H1 (cell line): ENCODE data around the gene GAS7. TPM values are rescaled to one million over a fixed set of nuclear protein-coding genes. Genes with fewer than 3 reads are reported as not detected.

Source experiments
- ASH2L ChIP-seq: fragments of 200-600, 300-600 bp; sonication (generic); IDR thresholded peaks from one replicate; pipeline ENCODE4 v1.7.1; 2017; ENCODE audit warnings: low read length
- EGR1 ChIP-seq: IDR thresholded peaks from 2 replicates; pipeline ENCODE4 v1.6.1; 2011; ENCODE audit warnings: low read depth, low read length, borderline replicate concordance
- GTF2F1 ChIP-seq: IDR thresholded peaks from 2 replicates; pipeline ENCODE4 v1.6.1; 2012; ENCODE audit warnings: low read depth, low read length, improper control_type of control experiment, borderline replicate concordance
- JUND ChIP-seq: IDR thresholded peaks from 2 replicates; pipeline ENCODE4 v1.6.1; 2011; ENCODE audit warnings: mild to moderate bottlenecking, improper control_type of control experiment, low read length
- SIN3A ChIP-seq, 2 experiments: IDR thresholded peaks in 1 of 2; conservative IDR thresholded peaks in 1 of 2; 2 replicates each; pipeline ENCODE4 v1.6.1; 2011 to 2012; ENCODE audit warnings: low read length in 2 of 2, improper control_type of control experiment in 1 of 2, low read depth in 1 of 2, mild to moderate bottlenecking in 1 of 2
- SIRT6 ChIP-seq: IDR thresholded peaks from one replicate; pipeline ENCODE4 v1.7.1; 2012; ENCODE audit warnings: low read length, inconsistent platforms
- SIX5 ChIP-seq: IDR thresholded peaks from 2 replicates; pipeline ENCODE4 v1.6.1; 2011; ENCODE audit warnings: mild to moderate bottlenecking, low read depth, low read length
- SP1 ChIP-seq: IDR thresholded peaks from 2 replicates; pipeline ENCODE4 v1.6.1; 2011; ENCODE audit warnings: low read depth, low read length
- SUZ12 ChIP-seq: fragments of 200-600 bp; sonication (generic); IDR thresholded peaks from 2 replicates; pipeline ENCODE4 v1.6.1; 2012; ENCODE audit warnings: mild to moderate bottlenecking, inconsistent platforms, low read length, moderate library complexity, mixed read lengths
- TCF12 ChIP-seq: IDR thresholded peaks from 2 replicates; pipeline ENCODE4 v1.6.1; 2011; ENCODE audit warnings: low read depth, mild to moderate bottlenecking, low read length
- TEAD4 ChIP-seq: IDR thresholded peaks from 2 replicates; pipeline ENCODE4 v1.6.1; 2012; ENCODE audit warnings: low read depth, low read length, inconsistent platforms, mixed read lengths
- polyA plus RNA-seq, 7 experiments: library from polyadenylated mRNA; depleted of rRNA in 3 of 7; stranded (reverse) in 5 of 7; unstranded in 2 of 7; fragments of >200 nt in 5 of 7; fragments of 200-250 nt in 2 of 7; gene quantifications; 1 replicate in 5 of 7; 2 replicates in 1 of 7; 4 replicates in 1 of 7; pipeline versions ENCODE4 v1.2.1 to v1.2.3, GENCODE V29; 2011 to 2013; ENCODE audit warnings: missing spikeins in 2 of 7, mixed read lengths in 2 of 7
- total RNA-seq: library from RNA; stranded (reverse); fragmentation: NEBNext Ultra II Directional; extraction: Animal tissue kit (Norgen Biotek cat#: 25700); gene quantifications from 2 replicates; pipeline ENCODE4 v1.2.1, GENCODE V29; 2021
- TF ChIP-seq, protein P1 (sequence below): fragments of 300-600 bp; sonication (generic); IDR thresholded peaks from 2 replicates; pipeline ENCODE4 v1.7.1; 2012; ENCODE audit warnings: low read length, moderate library complexity, mild to moderate bottlenecking, inconsistent platforms; ENCODE audit not compliant: insufficient replicate concordance

The GAS7 gene
- total and polyA plus RNA-seq, 2 of the 8 experiments (the other 6 are each of a cell fraction or from before 2014, with no cell fraction given) = 5.0 to 14.5 TPM

DNA sequence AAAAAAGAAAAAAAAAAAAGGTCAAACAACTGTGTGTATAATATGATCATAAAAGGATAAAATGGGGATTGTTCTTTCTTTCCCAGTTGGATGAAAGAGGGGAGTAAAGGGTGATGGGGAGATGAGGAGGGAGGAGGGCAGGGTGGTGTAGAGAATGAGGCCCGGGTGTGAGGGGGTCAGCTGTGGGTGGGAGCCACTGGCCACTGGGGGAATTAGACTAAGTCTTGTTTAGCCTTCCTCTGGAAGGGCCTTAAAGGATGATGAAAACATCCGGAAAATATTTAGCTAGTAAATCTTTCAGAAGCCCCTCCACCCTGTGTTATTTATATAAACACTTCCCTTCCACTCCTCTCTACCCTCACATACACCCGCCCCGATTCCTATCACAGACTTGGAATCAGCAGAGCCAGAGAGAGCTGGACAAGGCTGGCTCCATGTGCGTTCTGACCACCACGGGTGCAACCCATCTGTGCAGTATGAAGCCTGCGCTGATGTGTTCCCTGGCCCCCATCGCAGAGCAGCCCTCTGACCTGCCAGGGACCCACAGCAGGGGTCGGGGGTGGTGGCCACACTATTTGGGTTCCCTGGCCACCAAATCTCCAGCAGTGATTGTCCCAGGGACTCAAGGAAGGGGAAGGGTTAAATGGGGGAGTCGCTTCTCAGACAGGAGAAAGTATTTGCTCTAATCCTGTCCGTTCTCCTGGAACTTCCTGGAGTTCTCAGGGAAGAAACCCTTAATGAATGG lies 72.7 kb downstream of the GAS7 start (continued):
- TF ChIP-seq SUZ12 = no peak
- no peak for TF ChIP-seq SIX5
- no peak for TF ChIP-seq SP1
- TF ChIP-seq JUND = no peak
- TF ChIP-seq SIN3A (conservative IDR thresholded peaks at IDR 0.05 in 1 of 2, IDR thresholded peaks at IDR 0.05 in 1 of 2; ENCODE audit: low read depth in 1 of 2, low read length in 2 of 2) = no peak
- TF ChIP-seq EGR1 = no peak
- no peak for TF ChIP-seq GTF2F1
- no peak for TF ChIP-seq TEAD4
- TF ChIP-seq TCF12 = no peak
- no peak for TF ChIP-seq ASH2L
- TF ChIP-seq, protein P1, sequence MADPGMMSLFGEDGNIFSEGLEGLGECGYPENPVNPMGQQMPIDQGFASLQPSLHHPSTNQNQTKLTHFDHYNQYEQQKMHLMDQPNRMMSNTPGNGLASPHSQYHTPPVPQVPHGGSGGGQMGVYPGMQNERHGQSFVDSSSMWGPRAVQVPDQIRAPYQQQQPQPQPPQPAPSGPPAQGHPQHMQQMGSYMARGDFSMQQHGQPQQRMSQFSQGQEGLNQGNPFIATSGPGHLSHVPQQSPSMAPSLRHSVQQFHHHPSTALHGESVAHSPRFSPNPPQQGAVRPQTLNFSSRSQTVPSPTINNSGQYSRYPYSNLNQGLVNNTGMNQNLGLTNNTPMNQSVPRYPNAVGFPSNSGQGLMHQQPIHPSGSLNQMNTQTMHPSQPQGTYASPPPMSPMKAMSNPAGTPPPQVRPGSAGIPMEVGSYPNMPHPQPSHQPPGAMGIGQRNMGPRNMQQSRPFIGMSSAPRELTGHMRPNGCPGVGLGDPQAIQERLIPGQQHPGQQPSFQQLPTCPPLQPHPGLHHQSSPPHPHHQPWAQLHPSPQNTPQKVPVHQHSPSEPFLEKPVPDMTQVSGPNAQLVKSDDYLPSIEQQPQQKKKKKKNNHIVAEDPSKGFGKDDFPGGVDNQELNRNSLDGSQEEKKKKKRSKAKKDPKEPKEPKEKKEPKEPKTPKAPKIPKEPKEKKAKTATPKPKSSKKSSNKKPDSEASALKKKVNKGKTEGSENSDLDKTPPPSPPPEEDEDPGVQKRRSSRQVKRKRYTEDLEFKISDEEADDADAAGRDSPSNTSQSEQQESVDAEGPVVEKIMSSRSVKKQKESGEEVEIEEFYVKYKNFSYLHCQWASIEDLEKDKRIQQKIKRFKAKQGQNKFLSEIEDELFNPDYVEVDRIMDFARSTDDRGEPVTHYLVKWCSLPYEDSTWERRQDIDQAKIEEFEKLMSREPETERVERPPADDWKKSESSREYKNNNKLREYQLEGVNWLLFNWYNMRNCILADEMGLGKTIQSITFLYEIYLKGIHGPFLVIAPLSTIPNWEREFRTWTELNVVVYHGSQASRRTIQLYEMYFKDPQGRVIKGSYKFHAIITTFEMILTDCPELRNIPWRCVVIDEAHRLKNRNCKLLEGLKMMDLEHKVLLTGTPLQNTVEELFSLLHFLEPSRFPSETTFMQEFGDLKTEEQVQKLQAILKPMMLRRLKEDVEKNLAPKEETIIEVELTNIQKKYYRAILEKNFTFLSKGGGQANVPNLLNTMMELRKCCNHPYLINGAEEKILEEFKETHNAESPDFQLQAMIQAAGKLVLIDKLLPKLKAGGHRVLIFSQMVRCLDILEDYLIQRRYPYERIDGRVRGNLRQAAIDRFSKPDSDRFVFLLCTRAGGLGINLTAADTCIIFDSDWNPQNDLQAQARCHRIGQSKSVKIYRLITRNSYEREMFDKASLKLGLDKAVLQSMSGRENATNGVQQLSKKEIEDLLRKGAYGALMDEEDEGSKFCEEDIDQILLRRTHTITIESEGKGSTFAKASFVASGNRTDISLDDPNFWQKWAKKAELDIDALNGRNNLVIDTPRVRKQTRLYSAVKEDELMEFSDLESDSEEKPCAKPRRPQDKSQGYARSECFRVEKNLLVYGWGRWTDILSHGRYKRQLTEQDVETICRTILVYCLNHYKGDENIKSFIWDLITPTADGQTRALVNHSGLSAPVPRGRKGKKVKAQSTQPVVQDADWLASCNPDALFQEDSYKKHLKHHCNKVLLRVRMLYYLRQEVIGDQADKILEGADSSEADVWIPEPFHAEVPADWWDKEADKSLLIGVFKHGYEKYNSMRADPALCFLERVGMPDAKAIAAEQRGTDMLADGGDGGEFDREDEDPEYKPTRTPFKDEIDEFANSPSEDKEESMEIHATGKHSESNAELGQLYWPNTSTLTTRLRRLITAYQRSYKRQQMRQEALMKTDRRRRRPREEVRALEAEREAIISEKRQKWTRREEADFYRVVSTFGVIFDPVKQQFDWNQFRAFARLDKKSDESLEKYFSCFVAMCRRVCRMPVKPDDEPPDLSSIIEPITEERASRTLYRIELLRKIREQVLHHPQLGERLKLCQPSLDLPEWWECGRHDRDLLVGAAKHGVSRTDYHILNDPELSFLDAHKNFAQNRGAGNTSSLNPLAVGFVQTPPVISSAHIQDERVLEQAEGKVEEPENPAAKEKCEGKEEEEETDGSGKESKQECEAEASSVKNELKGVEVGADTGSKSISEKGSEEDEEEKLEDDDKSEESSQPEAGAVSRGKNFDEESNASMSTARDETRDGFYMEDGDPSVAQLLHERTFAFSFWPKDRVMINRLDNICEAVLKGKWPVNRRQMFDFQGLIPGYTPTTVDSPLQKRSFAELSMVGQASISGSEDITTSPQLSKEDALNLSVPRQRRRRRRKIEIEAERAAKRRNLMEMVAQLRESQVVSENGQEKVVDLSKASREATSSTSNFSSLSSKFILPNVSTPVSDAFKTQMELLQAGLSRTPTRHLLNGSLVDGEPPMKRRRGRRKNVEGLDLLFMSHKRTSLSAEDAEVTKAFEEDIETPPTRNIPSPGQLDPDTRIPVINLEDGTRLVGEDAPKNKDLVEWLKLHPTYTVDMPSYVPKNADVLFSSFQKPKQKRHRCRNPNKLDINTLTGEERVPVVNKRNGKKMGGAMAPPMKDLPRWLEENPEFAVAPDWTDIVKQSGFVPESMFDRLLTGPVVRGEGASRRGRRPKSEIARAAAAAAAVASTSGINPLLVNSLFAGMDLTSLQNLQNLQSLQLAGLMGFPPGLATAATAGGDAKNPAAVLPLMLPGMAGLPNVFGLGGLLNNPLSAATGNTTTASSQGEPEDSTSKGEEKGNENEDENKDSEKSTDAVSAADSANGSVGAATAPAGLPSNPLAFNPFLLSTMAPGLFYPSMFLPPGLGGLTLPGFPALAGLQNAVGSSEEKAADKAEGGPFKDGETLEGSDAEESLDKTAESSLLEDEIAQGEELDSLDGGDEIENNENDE = no peak
- TF ChIP-seq SIRT6 = no peak
